ENCODE measurements around the gene CDK14.

CDK14 gene

DNA sequence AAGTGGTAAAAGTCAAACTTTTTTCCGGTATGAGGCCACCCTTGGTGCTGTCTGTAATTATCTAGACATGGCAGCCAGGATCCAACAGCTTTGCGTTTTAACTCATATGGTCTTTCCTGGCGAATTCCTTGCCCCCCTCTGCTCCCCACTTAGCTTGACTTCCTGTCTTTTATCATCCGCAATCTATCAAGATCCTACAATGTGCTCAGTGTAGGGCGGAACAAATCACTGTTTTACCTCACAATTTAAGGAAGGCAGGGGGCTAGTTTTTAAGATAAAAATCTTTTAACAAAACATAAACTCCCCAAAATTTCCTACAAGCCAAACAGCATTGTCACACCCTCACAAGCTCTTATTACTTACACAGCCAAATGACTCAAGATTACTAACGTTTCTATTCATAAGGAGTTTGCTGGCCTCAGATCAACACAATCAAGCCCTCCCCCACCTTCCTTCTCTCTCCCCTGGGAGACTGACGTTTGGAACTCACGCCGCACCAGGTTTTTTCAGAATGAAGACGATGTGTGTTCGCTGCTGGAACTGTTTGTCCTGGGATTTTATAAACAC lies 1.3 kb upstream of the CDK14 start:
- in situ Hi-C loops (cut with HindIII; ENCODE audit: low pct_ligation_motif_present, low pct_unique_long_range_greater_than_20kb, low sequenced_read_pairs): loop anchor here (25.0 kb wide), 1 partner anchor 442 kb away; no protein-coding TSS in a partner anchor
- no peak for DNase-seq

DNA sequence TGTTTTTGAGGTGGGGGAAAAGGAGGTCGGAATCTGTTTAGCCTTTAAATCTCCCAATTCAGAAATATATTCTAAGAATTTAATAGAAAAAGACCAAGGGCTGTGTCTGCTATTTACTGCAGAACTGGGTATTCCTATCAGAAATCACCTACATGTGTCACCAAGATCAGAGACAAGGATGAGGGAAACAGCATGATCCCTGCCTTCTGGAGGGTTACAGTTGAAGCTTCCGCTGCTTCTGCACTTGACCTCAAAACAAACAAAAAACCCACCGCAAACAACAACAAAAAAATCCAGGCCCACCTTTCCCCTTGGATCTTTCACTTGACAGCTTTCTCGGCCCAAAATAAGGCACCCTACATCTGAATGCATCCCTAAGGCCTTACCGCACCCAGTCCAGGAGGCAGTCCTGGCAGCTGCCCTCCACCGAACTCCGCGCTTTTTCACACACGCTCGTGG lies 750 bp upstream of the CDK14 start:
- in situ Hi-C loops (cut with HindIII; ENCODE audit: low pct_ligation_motif_present, low pct_unique_long_range_greater_than_20kb, low sequenced_read_pairs): loop anchor here (25.0 kb wide), 1 partner anchor 442 kb away; no protein-coding TSS in a partner anchor
- no peak for DNase-seq

- peak; percentile 31 for DNase-seq
- in situ Hi-C loops (cut with HindIII; ENCODE audit: low pct_ligation_motif_present, low pct_unique_long_range_greater_than_20kb, low sequenced_read_pairs): loop anchor here (25.0 kb wide), 1 partner anchor 440 kb away; no protein-coding TSS in a partner anchor
These were observed 796 bp downstream of the CDK14 start for GRCh38 chr7:90596671-90597562.

DNA sequence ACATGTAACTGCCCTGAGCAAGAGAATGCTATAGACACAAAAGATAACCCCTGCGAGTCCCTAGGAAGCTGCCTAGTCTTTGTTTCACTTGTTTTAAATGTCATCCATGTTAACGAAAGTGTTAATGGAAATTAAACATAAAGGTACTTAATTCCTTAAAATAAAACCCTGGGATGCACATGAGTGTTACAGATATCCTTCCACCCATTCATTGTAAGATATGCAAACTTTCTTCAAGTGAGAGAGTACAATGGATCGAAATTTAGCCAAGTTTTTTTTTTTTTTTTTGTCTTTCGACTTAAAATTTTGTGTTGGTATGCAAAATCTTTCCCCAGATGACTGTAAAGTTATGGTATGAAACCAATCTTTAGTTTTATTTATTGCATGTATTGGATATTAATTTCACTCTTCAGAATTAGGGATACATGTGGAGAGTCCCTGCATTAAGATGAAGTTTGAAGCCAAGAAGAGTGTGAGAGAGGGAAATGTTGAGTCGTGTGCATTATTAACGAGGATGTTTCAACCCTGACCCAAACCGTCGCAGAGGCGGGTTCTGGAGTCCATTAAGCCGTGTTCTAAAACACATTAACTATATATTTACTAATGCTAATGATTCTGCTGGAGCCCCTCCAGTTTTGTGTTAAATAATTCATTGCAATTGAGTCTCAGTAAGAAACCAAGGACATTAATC lies 1.6 kb downstream of the CDK14 start:
- in situ Hi-C loops (cut with HindIII; ENCODE audit: low pct_ligation_motif_present, low pct_unique_long_range_greater_than_20kb, low sequenced_read_pairs): loop anchor here (25.0 kb wide), 1 partner anchor 440 kb away; no protein-coding TSS in a partner anchor
- DNase-seq: no peak

- in situ Hi-C loops (cut with HindIII; ENCODE audit: low pct_ligation_motif_present, low pct_unique_long_range_greater_than_20kb, low sequenced_read_pairs): loop anchor here (25.0 kb wide), 1 partner anchor 438 kb away; no protein-coding TSS in a partner anchor
- DNase-seq: no peak
These were observed 2.9 kb downstream of the CDK14 start for GRCh38 chr7:90599038-90599437.

DNA sequence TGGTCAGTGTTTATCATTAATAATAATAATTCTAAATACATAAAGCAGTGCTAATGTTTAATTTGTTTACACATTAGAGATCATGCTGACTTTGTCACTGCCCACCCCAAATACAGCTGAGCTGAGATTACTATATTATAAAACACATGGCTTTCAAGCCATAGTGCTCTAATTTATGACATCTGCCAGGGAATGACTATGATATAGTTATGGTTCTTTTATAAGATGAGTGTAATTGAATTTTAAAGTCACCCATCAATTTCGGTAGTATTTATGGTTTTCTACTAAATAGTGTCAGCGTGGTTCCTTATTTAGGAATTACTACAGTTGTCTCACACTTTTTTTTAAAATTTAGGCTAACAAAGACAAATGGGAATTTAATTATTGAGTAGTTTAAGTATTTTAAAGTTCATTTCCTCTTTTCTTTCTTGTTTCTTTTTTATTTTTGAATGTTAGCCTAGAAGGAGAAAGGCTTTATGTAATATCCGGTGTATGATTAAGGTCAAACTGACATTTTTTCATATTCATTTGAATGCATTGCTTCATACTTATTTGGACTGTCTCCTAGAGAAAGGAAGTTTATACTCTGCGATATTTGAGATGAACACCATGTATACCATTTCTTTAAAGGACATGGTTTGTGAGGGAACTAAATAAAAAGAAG lies 3.9 kb downstream of the CDK14 start:
- no peak for DNase-seq

GRCh38 chr7:90602303-90602702 lies 6.2 kb downstream of the CDK14 start:
- DNase-seq: no peak
- in situ Hi-C loops (cut with HindIII; ENCODE audit: low pct_ligation_motif_present, low pct_unique_long_range_greater_than_20kb, low sequenced_read_pairs): no loop called here

More for the DNA sequence above, 3.9 kb downstream of the CDK14 start:
- in situ Hi-C loops (cut with HindIII; ENCODE audit: low pct_ligation_motif_present, low pct_unique_long_range_greater_than_20kb, low sequenced_read_pairs): loop anchor here (25.0 kb wide), 1 partner anchor 437 kb away; no protein-coding TSS in a partner anchor

DNA sequence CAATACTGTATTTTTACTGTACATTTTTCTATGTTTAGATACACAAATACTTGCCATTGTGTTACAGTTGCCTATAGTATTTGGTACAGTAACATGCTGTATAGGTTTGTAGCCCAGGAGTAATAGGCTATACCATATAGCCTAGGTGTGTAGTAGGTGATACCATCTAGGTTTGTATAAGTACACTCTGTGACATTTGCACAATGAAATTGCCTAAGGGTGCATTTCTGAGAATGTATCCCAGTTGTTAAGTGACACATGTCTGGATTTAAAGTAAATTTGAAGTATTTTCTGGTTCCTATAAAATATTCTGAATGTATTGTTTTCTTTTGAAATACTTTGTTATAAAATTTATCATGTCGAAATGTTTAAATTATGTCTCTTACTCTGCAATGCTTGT lies 7.2 kb downstream of the CDK14 start:
- in situ Hi-C loops (cut with HindIII; ENCODE audit: low pct_ligation_motif_present, low pct_unique_long_range_greater_than_20kb, low sequenced_read_pairs): no loop called here
- DNase-seq: no peak

GRCh38 chr7:90604383-90604782 lies 8.3 kb downstream of the CDK14 start:
- in situ Hi-C loops (cut with HindIII; ENCODE audit: low pct_ligation_motif_present, low pct_unique_long_range_greater_than_20kb, low sequenced_read_pairs): no loop called here
- DNase-seq: no peak

- no peak for DNase-seq
- in situ Hi-C loops (cut with HindIII; ENCODE audit: low pct_ligation_motif_present, low pct_unique_long_range_greater_than_20kb, low sequenced_read_pairs): no loop called here
These were observed 8.9 kb downstream of the CDK14 start for GRCh38 chr7:90605055-90605454.

DNA sequence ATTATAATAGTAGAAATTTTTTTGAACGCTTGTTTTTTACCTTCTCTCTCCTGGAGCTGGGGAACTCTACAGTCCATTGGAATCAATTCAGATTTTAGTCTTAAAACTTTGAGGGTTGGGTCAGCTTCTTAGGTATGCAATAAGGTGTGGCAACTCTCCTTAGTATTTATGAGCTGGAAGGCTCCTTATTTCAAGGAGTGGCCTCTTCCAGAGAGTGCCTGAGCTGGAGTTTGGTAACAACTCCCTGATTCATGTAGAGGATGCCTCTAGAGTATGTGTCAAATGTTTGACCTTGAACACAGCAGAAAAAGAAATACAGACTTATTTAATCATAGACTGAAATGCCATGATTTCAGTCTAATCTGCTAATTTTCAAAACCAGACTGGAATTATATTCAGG lies 11.1 kb downstream of the CDK14 start:
- in situ Hi-C loops (cut with HindIII; ENCODE audit: low pct_ligation_motif_present, low pct_unique_long_range_greater_than_20kb, low sequenced_read_pairs): no loop called here
- DNase-seq: no peak

DNA sequence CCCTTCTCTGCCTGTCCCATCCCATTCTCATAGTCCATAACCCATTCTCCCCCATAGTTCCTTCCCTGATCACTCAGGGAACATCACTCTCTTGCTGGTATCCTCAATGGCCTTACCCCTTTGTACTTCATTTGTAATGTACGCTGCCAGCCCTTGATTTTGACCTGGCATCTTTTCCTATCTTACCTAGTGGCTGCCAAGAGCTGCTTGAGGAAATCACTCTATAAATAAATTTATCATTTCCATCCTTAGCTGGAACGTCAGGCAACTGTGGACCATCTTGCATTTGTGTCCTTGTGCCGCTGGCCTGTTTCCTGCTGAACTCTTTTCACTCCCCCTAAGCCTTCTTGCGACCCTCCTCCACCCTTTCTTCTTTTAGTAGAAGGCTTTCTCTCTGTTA lies 14.0 kb downstream of the CDK14 start:
- in situ Hi-C loops (cut with HindIII; ENCODE audit: low pct_ligation_motif_present, low pct_unique_long_range_greater_than_20kb, low sequenced_read_pairs): no loop called here
- no peak for DNase-seq

DNA sequence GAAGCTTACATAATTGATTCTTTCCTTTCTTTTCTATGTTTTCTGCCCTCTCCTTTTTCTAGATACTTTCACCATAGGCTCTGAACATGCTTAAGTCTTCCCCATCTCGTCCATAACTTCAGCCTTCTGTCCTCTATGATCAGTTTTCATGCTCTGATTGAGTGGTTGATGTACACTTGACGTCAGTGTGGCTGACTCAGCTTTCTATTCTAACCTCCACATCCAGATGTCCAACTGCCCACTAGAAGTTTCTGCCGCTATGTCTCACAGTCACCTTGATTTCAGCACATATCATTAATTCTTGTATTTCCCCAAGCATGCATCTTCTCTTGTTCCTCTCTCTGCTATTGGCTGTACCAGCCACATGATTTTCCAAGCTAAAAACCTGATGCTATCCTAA lies 15.0 kb downstream of the CDK14 start:
- in situ Hi-C loops (cut with HindIII; ENCODE audit: low pct_ligation_motif_present, low pct_unique_long_range_greater_than_20kb, low sequenced_read_pairs): no loop called here

GRCh38 chr7:90613088-90613498 lies 17.0 kb downstream of the CDK14 start:
- DNase-seq: no peak
- in situ Hi-C loops (cut with HindIII; ENCODE audit: low pct_ligation_motif_present, low pct_unique_long_range_greater_than_20kb, low sequenced_read_pairs): no loop called here

More for the DNA sequence above, 15.0 kb downstream of the CDK14 start:
- no peak for DNase-seq

- DNase-seq: no peak
- in situ Hi-C loops (cut with HindIII; ENCODE audit: low pct_ligation_motif_present, low pct_unique_long_range_greater_than_20kb, low sequenced_read_pairs): no loop called here
These were observed 21.3 kb downstream of the CDK14 start for GRCh38 chr7:90617442-90617841.

DNA sequence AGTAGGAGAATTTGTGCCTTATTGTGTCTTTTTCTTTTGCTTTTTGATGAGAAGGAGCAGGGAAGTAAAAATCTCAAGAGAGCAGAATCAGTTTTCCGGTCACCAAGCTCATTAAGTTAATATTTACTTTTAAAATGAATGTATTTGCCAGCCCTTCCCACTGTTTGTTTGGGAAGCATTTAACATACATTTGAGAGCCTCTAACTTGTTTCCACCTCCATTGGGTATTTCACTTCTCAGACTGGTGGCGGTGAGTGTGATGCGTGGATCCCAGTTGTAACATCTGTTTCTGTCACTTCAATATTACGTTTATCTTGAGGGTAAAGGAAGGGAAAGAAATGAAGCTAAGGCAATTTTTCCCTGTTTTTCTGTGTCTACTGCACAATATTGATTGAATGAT lies 22.8 kb downstream of the CDK14 start:
- in situ Hi-C loops (cut with HindIII; ENCODE audit: low pct_ligation_motif_present, low pct_unique_long_range_greater_than_20kb, low sequenced_read_pairs): no loop called here
- DNase-seq: no peak

DNA sequence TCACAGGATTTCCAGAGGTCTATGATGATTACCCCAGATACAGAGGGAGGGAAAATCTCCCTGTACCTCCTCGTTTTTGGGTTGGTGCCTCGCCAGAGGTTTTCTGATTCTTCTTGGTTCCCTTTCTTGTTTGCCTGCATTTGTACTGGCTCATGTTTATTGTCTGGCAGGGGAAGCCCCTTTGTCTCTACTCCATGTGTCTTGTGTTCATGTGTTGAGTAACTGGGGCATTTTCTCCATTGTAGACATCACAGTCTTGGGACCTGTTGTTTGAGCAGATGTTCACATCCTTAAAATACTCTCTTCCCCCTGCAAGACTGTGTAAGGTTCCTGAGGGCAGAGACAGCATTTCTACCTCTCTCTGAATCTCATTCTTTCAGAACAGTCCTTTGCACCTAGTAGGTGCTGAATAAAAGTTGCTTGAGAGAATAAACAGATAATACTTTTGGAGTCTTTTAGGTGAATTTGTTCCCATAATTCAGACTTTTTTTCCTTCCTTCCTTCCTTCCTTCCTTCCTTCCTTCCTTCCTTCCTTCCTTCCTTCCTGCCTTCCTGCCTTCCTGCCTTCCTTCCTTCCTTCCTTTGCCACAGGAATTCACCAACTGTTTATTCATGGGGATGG lies 25.1 kb downstream of the CDK14 start:
- DNase-seq: no peak
- in situ Hi-C loops (cut with HindIII; ENCODE audit: low pct_ligation_motif_present, low pct_unique_long_range_greater_than_20kb, low sequenced_read_pairs): no loop called here

GRCh38 chr7:90621747-90622140 lies 25.6 kb downstream of the CDK14 start:
- DNase-seq: no peak
- in situ Hi-C loops (cut with HindIII; ENCODE audit: low pct_ligation_motif_present, low pct_unique_long_range_greater_than_20kb, low sequenced_read_pairs): no loop called here

Measured in ACHN (cell line).